ENCODE measurements around the gene SLC27A4.

SLC27A4 gene

GRCh38 chr9:128392302-128393144 is 52.2 kb downstream of the SLC27A4 start:
- DNase-seq: no peak

DNA sequence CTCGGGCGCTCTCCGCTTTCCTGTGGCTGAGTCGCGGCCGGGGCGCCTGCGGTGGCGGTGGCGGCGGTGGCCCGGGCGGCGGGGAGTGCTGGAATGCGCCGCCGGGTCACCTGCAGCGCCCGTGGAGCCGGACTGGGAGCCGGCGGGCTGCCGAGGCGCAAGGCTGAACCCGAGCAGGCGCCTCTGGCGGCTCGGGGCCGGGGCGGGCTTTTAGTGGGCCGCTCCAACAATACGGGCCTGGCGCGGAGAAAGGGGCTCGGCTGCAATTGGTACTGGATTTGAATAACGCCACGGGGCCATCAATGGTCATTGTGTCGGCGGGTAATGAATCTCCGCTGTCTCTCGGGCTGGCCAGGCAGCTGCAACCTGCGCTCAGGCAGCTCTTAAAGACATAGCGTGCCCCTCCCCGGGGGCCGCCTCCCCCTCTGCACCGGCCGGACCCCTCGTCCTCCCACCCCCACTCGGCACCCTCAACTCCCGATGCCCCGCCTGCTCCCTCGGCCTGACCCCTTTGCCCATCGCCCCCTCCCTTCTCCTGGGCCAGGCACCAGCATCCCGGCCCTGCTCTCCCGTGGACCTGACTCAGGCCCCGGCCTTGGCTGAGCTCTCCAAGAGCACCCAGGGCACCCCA is 52.9 kb downstream of the SLC27A4 start:
- DNase-seq: no peak

DNA sequence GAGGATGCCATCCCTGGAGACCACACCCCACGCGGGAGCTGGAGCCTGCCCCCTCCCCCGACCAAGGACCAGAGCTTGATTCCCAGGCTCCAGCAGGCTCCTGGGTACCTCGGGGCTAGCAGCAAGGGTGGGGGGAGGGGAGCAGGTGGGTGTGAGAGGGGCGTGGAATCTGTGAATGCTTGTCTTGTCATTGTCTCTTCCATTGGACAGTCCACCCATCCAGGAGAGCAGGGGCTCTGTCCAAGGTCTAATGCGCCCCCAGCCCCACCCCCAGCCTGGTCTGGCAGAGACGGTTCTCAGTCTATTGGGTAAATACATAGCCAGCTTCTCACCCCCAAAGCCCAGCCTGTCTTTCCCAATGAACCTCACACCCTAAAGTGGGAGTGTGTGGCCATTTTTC is 53.6 kb downstream of the SLC27A4 start:
- no peak for DNase-seq

- peak; percentile 25 for DNase-seq
Observed at GRCh38 chr9:128394379-128395168, 54.2 kb downstream of the SLC27A4 start.

DNA sequence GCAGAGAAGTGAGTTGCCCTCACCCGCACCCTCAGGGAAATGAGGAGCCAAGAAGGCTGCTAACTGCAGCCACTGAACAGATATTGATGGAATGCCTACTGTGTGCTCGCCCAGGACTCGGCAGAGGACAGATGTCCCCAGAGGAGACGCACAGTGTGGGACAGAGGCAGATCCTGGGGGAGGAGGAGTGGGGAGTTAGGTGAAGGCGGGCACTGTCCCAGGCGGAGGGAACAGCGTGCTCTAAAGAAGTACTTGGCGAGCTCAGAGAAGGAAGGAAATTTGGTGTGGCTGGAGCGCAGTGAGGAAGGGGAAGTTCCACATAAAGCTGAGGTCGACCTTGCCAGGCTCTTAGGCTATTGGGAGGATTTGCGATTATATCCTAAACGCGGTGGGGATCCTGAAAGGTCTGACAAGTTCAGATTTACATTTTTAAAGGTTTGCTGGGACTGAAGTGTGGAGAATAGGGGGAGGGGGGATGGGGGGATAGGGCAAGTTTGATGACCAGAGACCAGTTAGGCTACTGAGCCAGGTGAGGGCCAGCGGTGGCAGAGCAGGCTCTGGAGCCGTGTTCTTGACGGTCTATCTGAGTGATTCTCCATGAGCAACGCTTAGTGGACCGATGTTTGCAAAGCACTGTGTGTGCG is 56.8 kb downstream of the SLC27A4 start:
- DNase-seq: peak; percentile 25

DNA sequence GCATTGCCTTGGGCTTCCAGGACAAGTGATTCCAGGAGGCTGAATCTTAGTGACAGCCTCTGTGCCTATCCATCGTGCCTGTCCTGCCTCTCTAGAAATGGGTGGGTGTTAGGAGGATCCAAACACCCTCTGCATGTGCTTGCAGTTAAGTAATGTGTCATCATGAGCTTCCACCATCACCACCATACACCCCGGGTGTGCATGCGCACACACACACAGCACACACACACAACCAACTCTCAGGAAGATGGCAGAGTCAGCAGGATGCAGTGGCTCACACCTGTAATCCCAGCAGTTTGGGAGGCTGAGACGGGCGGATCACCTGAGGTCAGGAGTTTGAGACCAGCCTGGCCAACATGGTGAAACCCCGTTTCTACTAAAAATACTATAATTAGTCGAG is 57.5 kb downstream of the SLC27A4 start:
- no peak for DNase-seq

DNA sequence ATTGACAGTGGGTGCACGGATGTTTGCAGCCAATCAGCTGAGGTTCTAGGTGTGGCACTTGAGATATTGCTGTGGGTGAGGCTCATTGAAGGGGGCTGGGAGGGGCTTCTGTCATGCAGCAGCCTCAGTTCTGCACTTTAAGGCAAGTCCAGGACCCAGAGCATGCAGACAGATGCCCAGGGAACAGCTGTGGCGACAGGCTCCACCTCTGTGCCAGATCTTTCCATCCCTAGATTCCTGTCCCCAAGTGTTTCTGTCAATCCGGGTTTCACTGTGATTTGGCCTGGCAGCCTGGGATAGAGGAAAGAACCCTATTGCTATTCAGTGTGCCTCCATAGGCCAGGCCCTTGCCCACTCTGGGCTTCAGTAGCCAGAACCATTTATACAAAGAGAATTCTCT is 59.5 kb downstream of the SLC27A4 start:
- no peak for DNase-seq

DNA sequence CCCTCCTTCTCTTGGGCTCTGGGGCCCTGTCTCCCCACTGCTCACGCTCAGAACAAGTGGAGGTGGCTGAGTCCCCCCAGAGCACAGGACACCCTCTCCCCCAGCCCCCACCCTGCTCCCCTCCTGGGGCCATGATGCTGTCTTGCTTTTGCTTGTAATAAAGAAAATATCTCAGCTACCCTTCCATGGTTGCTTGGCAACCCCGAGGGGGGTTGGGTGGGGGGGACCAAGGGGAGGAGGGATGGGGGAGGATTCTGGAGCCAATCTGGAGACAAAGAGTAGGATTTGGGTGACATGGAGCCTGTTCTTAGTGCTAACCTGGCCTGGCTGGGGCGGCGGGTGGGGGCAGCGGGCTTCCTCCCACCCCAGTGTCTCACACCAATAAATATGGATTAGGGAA is 64.2 kb downstream of the SLC27A4 start:
- DNase-seq: no peak

GRCh38 chr9:128405077-128405779 is 64.9 kb downstream of the SLC27A4 start:
- DNase-seq: no peak

DNA sequence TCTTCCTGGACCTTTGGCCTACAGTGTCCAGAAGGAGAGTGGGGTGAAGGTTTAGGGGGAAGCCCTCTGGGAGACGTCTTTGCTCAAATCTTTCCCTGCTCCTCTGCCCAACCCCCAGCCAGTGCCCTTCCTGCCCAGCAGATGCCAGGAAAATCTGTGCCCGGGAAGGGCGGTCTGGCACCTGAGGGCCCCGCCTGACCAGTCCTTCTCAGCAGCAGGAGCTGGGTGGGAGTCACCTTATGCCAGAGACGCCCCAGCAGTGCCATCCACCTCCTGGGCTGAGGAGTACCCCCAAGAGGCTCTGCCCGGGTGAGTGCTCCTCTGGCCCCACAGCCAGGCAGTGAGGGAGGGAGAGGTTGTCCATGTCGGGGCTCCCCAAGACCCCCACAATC is 65.4 kb downstream of the SLC27A4 start:
- DNase-seq: no peak

DNA sequence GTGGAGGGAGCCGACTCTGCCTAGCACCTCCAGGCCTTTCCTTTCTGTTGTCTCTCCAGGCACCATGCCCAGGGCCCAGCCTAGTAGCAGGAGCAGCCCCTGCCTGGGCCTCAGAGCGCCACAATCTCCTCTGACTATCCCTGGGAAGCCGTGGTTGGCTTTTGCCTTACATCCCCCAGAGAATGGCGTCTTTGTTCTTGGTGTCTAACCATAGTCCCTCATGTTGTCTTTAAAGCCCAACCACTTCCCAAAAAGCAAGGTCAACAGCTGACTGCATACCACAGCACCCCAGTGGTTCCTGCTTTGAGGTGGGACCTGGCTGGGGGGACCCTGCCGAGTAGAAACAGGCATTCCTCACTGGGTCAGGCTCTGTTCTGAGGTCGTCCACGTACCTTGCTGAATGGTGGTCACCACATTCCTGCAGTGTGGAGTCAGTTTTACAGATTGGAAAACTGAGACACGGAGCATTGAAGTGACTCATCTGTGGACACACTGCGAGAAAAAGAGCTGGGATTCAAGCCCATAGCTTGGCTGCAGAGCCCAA is 66.6 kb downstream of the SLC27A4 start:
- DNase-seq: no peak

DNA sequence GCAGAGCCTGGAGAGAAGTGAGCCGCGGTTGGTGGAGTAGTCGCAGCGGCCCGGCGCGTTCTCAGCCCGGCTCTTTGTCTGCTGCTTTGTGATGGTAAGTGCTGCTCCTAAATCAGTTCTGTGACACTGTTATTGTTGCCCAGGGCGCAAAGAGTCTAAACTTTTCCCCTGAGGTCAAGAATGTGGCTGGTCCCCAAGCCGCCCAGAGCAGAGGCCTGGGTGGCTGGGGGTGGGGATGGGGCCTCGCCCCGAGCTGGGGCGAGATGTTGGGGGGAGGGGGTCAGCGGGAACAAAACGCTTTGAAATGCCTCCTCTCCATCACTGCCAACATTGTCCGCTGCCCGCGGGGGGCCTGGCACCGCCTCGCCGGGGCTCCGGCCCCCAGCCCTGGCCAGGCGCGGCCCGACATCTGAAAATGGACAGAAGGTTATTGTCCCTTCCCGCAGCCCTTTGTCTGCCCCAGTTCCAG is 68.7 kb downstream of the SLC27A4 start:
- no peak for DNase-seq

- DNase-seq: no peak
Observed at GRCh38 chr9:128409450-128409849, 69.1 kb downstream of the SLC27A4 start.

GRCh38 chr9:128409978-128410377 is 69.7 kb downstream of the SLC27A4 start:
- DNase-seq: no peak

All from NCI-H69 (cell line).